ENCODE results near the gene LIFR.
A peak's percentile ranks its signal among the peaks of the same experiment; 100 is the strongest.

LIFR gene

DNA sequence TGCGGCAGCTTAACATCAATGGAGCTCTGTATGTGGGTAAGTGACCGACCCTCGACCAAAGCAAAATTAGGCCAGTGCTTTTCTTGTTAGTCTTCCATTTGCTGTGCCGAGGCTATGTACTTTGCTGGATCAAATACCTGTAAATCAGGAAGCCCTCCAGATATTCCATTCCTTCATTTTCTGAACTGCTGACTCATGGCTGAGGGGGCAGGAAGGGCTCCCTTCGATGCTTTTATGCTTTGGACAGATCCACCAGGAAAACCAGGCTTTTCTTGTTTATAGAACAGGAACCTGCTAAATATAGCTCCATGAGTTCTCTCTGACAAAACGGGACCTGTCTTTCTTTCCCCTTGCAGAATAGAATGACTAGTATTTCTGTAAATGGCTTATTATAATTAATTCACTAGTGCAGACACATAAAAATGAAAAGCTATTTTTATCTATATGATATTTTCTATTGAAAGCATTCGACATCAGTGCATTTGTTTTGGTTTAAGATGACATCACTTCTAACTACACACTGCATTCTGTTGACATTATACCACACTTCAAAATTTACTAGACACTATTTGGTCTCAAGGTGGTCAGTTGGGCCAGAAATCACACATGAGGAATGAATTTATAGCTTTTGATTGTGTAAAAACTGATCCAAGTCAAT lies 93.3 kb downstream of the LIFR start:
- DNase-seq, result no peak

DNA sequence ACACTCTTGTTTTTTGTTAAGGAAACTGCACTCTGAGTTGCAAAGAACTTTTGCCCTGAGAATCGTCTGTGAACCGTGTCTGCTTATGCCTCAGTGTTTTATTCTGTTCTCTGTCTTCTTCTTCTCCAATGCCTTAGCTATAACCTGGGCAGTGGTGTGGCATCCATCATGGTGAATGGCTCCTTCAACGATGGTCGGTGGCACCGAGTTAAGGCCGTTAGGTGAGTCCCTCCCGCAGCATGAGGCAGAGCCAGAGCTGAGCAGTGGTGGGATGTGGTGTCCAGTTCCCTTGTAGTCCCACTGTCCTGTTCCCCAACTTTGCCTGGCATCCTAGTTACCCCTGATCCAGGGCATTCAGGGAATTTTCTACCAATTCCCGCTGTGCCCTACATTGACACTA lies 98.3 kb downstream of the LIFR start:
- DNase-seq, result no peak

GRCh38 chr5:38456657-38457399 lies 99.6 kb downstream of the LIFR start:
- DNase-seq, result no peak

GRCh38 chr5:38455796-38456330 lies 100.6 kb downstream of the LIFR start:
- DNase-seq, result no peak

DNA sequence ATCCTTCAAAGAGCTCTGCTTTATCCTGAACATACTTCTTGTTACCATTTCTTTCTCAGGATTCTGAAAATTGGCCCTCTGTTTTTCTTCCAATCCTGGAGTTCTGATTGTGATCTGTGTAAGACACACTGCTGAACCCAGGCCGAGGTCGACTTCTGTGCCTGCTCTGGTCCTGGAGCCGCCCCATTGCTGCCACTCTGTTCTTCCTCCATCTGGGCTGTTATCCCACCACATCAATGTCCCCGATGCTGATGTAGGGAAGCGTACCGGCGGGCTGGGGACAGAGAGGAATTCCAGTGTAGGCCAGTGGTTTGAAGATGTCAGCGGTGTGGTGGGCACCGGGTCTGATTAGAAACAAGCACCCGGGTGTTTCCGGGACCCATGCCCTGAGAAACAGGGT lies 102.5 kb downstream of the LIFR start:
- no peak for DNase-seq

DNA sequence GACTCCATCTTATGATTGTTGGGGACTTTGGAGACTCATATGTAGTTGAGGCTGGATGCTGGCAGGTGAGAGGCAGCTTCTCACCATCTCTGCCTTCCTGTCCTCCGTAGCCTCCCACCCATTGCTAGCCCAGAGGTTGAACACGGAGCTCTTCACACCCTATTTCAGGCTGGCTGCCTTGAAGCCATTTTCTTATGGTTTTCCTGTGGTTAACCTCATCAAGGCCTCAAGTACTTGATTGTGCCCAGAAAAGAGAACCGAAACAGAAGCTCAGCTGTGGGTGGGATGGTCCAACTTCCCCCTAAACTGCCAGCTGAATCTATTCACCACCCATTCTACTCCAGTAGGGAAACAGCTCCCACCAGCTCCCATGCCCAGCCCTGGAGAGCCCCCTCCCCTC lies 102.9 kb downstream of the LIFR start:
- peak; percentile 73 to 77 for DNase-seq

- no peak for DNase-seq
These were observed 104.2 kb downstream of the LIFR start for GRCh38 chr5:38452201-38452600.

DNA sequence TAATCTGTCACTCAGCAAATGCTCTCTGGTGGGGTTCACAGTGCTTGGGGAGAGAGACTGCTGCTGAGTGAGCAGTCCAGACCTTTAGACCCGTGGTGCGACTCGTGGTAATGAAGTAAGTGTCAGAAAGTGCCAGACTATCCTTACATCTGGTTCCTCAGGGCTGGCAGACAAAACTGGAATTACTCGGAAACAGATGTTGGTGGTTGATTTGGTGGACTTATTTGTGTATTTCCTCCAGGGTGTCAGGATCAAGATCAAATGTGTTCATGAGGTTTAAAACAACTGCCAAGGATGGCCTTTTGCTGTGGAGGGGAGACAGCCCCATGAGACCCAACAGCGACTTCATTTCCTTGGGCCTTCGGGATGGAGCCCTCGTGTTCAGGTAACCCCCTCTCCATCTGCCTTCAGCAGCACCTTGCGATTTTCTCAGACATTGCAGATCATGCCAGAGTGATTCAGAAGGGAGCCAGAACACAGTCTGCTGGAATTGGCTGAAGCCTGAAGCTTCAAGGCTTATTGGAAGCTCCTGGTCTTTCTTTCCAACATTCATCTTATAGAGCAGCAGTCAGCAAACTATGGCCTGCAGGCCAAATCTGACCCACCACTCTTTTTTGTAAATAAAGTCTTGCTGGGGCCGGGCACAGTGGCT lies 105.2 kb downstream of the LIFR start:
- DNase-seq, result no peak

- DNase-seq, result no peak
These were observed 105.8 kb downstream of the LIFR start for GRCh38 chr5:38450627-38451026.

- DNase-seq, result no peak
These were observed 107.7 kb downstream of the LIFR start for GRCh38 chr5:38448568-38449350.

- no peak for DNase-seq
These were observed 108.7 kb downstream of the LIFR start for GRCh38 chr5:38447786-38448185.

DNA sequence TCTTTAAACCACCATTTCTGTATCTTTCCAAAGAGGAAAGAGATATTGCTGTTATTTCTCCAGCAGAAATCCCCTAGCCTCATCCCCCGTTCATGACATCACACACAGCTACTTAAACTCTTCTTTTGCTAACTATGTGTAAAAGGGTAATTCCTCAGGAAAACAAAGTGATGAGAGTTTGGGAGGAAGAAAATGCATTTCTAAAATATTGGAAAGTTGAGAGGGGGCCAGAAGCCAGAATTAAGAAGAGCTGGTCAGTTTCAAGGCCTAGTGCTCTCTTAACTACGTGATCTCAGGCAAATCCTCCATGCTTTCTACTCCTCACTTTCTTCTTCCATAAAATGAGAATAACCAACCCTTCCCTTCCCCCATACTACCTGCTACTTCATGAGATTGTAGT lies 109.4 kb downstream of the LIFR start:
- no peak for DNase-seq

DNA sequence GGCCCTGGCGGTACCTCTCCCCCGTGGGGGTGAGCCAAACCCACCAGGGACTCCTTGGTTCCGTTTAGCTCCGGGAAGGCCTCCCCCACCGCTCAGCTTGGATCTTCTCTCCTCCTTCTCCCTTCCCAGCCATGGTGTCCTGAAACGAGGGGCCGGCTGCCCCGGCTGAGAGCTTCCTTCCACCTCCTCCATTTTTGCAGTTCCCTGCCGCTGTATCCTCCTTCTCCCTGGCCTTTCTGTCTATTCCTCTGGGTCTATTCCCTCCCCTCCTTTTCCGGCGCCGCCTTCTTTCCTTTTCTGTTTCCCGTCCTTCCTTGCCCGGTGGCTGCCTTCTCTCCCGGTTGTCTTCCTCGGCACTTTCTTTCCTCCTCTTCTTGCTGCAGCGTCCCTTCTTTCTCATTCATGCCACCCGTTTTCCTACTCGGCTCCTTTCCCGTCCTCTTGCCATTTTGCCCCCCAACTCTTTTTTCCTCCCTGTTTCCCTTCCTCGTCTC lies 110.4 kb downstream of the LIFR start:
- no peak for DNase-seq

DNA sequence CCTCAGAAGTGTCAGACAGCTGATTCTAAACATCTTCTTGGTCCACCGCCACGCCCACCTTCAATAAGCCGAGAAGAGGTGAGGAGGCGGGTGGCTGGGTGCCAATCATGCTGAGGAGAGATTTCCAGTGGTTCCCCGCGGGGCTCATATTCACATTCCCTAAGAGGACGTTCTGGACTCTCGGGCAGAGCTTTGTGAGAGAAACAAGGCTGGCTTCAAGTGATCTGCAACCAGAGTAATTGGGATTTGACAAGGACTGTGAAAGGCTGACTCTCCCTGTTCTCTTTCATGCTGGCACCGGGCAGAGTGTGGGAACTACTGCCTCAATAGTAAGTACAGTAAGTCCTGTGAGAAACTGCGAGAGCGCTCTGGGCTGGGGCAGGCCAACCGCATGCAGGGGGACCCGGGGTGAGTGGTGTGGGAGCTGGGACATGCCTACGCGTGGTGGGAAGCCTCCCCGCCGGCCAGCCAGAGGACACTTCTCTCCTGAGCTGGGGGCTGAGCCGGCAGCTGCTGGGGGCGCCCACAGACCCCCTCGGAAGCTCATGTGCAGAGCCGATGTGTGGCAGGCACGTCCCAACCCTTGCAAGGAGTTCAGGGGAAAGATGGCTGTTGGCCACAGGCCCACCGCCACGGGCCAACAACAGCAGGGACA lies 110.9 kb downstream of the LIFR start:
- DNase-seq, result no peak

GRCh38 chr5:38443390-38443789 lies 113.1 kb downstream of the LIFR start:
- DNase-seq, result no peak

GRCh38 chr5:38442247-38442573 lies 114.2 kb downstream of the LIFR start:
- DNase-seq, result no peak

DNA sequence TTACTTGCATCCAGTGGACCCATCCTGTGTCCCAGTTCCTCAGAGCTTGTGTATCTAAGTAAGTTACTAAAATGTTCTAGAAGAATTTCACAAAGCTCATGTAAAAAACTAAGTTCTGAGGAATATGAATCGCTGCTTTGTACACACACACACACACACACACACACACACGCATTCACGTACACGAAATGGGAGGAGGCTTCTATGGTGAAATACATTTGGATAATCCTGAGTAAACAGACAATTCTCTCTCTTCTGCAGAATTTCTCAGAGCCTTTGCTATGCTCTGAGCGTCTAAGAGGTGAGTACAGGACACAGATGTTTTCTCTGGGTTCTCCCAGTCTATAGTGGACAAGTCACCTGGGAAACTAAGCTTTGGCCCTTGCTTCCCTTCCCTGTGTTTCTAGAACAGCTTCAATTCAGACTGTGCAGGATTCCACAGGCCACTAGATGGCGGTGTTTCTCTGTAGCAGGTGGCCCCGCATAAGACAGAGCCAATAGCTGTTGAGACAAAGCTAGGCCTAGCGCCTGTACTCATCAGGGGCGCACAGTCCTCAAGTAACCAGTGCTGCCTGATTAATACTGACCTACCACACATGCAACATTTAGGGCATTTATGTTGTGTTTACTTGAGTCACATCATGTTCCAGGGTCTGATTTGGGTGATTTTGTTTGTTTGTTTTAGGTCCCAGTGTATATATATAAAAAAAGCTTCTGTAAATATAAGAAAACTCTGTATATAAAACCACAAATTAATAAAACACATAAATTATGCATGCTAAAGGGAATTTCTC lies 114.8 kb downstream of the LIFR start:
- peak; percentile 82 to 89 for DNase-seq

DNA sequence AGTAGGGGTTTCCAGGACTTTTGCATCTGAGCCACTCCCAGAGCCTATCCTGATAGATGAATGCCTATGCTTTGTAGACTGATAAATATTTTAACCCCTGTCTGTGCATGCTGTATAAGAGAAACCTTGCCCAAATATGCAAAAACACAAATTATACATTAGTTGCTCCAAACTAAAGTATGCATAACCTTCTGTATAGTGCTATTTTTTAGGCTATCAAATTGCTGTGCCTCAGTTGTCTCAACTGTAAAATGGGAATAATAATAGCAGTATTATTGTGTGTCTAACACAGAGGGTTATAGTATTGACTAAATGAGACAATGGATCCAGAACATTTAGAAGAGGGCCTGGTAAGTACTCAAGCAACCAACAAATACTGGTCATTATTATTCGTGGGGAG lies 117.7 kb downstream of the LIFR start:
- no peak for DNase-seq

- no peak for DNase-seq
These were observed 121.3 kb downstream of the LIFR start for GRCh38 chr5:38434966-38435705.

DNA sequence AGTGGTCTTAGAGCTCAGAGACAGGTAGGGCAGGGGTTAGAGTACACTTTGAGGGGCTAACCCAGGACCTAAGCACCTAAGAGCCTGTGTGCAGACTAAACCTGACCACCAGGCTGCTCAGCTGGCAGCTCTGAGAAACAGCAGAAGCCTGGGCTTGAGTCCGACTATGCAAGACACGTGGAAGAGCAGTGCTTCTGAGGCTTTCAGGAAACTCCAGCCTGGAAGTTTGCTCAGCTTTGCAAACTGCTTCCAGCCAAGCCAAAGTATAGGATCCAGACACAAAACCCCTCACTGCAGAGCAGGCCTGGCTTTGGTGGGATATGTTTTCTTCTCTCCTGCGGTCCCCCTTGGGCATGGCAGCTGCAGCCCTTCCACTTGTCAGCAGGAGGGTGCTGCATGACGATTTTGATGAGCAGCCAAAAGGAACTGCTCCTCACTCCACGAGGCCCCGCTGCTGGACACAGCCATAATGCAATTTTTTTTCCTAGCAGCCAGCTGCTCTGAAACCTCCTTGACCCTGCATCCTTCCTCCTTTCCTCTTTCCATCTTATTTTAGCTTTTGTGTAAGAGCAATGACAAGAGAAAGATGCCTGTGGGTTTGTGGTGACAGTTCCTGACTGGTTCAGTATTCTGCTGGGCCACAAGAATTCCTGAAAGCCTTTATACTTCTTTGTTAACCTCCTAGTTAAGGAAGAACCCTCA lies 123.1 kb downstream of the LIFR start:
- no peak for DNase-seq

Measured in inflammatory macrophage (primary cell).